MM.1S (cell line): ENCODE data around the gene KCNJ6.

Experiments used
- DNase-seq: peaks from one replicate; pipeline ENCODE4 v3.0.0-alpha.2; 2015
- H2AFZ ChIP-seq: fragments of 300-600 bp; sonication (generic); 2 replicates; pipeline ENCODE4 v1.6.0; 2016; ENCODE audit warnings: antibody characterized with exemption, low read length
- H3F3A ChIP-seq: fragments of 300-600 bp; sonication (generic); 2 replicates; pipeline ENCODE4 v1.6.1; 2016; ENCODE audit warnings: mild to moderate bottlenecking, antibody characterized with exemption, low read length, moderate library complexity, mixed read lengths; ENCODE audit not compliant: insufficient read depth
- H3K27ac ChIP-seq: fragments of 300-600 bp; sonication (generic); 2 replicates; pipeline ENCODE4 v1.5.1; 2016; ENCODE audit warnings: mild to moderate bottlenecking, low read length
- H3K27me3 ChIP-seq: fragments of 300-600 bp; sonication (generic); replicated peaks from 2 replicates; pipeline ENCODE4 v1.6.0; 2016; ENCODE audit warnings: low read length; ENCODE audit not compliant: insufficient read depth
- H3K36me3 ChIP-seq: fragments of 300-600 bp; sonication (generic); replicated peaks from 2 replicates; pipeline ENCODE4 v1.6.1; 2016; ENCODE audit warnings: mild to moderate bottlenecking, low read length, mixed read lengths; ENCODE audit not compliant: insufficient read depth
- H3K4me1 ChIP-seq: fragments of 300-600 bp; sonication (generic); 2 replicates; pipeline ENCODE4 v1.6.1; 2016; ENCODE audit warnings: low read length, mixed read lengths
- H3K4me2 ChIP-seq: fragments of 300-600 bp; sonication (generic); 2 replicates; pipeline ENCODE4 v1.6.0; 2016; ENCODE audit warnings: low read depth, low read length
- H3K4me3 ChIP-seq: fragments of 300-600 bp; sonication (generic); 2 replicates; pipeline ENCODE4 v1.5.1; 2016; ENCODE audit warnings: low read length, mixed read lengths
- H3K79me2 ChIP-seq: fragments of 300-600 bp; sonication (generic); 2 replicates; pipeline ENCODE4 v1.6.1; 2016; ENCODE audit warnings: mixed run types, low read length, mixed read lengths
- H3K9ac ChIP-seq: fragments of 300-600 bp; sonication (generic); 2 replicates; pipeline ENCODE4 v1.6.1; 2016; ENCODE audit warnings: low read length, mixed read lengths
- H3K9me2 ChIP-seq: fragments of 300-600 bp; sonication (generic); replicated peaks from 2 replicates; pipeline ENCODE4 v1.6.1; 2016; ENCODE audit warnings: mild to moderate bottlenecking, low read length, mixed read lengths; ENCODE audit not compliant: insufficient read depth
- H3K9me3 ChIP-seq: fragments of 300-600 bp; sonication (generic); replicated peaks from 2 replicates; pipeline ENCODE4 v1.6.1; 2016; ENCODE audit warnings: mild to moderate bottlenecking, low read length, mixed read lengths; ENCODE audit not compliant: insufficient read depth
- H4K20me1 ChIP-seq: fragments of 300-600 bp; sonication (generic); 2 replicates; pipeline ENCODE4 v1.6.1; 2016; ENCODE audit warnings: mild to moderate bottlenecking, low read length, moderate library complexity, mixed read lengths; ENCODE audit not compliant: insufficient read depth
- EZH2 ChIP-seq: fragments of 300-600 bp; sonication (generic); optimal IDR thresholded peaks from 2 replicates; pipeline ENCODE3; 2017; ENCODE audit warnings: low read depth, mild to moderate bottlenecking, antibody characterized with exemption, low read length, mixed read lengths
- EZH2phosphoT487 ChIP-seq: fragments of 300-600 bp; sonication (generic); IDR thresholded peaks from 2 replicates; pipeline ENCODE4 v1.6.1; 2018; ENCODE audit warnings: antibody characterized with exemption, low read length
- TF ChIP-seq, protein P1 (sequence below): fragments of 300-600 bp; sonication (generic); IDR thresholded peaks from 2 replicates; pipeline ENCODE4 v1.5.1; 2016; ENCODE audit warnings: antibody characterized with exemption, low read length, mixed read lengths

KCNJ6 gene

DNA sequence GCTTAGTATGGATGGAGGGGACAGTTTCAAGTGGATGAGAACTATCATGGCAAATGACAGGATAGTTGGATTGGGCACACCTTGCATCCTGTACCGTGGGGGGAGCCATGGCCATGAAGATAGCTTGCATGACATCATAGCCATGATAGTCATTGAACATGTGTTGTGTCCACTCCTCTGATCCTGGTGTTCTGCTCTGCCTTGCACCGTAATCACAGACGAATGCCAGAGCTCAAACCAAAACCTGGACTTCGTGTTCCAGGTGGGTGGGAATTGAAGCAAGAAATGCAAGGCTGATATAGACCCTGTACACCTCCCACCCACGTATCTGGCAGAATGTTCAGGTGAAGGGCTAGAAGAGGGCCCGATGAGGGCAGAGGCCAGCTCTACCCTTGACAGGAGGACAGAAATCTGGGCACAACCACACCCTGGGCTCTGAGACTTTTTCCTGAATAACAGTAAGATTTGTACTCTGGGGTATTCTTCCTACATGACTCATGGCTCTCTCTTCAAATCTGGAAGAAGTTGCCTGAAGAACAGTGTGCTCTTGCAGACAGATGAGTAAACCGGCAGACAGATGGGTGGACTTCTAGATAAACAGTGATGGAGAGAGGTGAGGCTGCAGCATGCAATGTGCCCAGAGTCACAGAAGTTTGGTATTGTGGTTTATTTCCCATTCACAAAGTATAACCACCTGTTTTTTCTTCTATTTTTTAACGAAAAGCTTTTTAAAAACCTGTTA lies 45.0 kb downstream of the KCNJ6 start:
- Histone ChIP-seq H3K36me3 (no peaks in the 10 kb centered on the region), H3K9me3 (no peaks in the 10 kb centered on the region), H3K79me2 (no peaks in the 10 kb centered on the region), H3K9me2 (no peaks in the 10 kb centered on the region), H3F3A (no peaks in the 10 kb centered on the region), H2AFZ (no peak overlapping the region), H3K4me3 (no peak overlapping the region), H3K4me1 (no peaks in the 10 kb centered on the region), H3K4me2 (no peak overlapping the region), H3K9ac (no peak overlapping the region), H4K20me1 (no peaks in the 10 kb centered on the region), H3K27ac (no peak overlapping the region), H3K27me3 (no peaks in the 10 kb centered on the region)
- no peak for DNase-seq
- TF ChIP-seq, protein P1, sequence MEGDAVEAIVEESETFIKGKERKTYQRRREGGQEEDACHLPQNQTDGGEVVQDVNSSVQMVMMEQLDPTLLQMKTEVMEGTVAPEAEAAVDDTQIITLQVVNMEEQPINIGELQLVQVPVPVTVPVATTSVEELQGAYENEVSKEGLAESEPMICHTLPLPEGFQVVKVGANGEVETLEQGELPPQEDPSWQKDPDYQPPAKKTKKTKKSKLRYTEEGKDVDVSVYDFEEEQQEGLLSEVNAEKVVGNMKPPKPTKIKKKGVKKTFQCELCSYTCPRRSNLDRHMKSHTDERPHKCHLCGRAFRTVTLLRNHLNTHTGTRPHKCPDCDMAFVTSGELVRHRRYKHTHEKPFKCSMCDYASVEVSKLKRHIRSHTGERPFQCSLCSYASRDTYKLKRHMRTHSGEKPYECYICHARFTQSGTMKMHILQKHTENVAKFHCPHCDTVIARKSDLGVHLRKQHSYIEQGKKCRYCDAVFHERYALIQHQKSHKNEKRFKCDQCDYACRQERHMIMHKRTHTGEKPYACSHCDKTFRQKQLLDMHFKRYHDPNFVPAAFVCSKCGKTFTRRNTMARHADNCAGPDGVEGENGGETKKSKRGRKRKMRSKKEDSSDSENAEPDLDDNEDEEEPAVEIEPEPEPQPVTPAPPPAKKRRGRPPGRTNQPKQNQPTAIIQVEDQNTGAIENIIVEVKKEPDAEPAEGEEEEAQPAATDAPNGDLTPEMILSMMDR = no peak
- TF ChIP-seq EZH2 (no peak), EZH2phosphoT487 (no peak)

DNA sequence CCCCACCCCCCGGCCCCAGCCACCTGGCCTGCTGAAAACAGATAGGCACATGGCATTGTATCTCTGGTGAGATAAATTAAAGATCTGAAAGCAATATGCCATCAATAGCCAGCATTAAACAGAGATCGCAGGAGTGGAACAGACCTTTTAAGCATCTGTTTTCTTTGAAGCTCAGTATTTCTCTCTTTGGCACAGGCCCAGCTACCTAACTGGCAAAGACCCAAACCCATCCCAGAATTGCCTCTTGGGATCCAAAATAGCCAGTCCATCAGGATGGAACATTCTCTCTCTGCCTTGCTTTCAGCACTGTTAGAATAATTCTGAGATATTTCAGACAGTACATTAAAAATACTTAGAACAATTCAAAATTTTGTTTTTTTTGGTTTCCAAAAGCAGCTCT lies 46.0 kb downstream of the KCNJ6 start:
- H3K36me3 ChIP-seq = no peaks in the 10 kb centered on the region
- no peaks in the 10 kb centered on the region for H3F3A ChIP-seq
- H3K4me2 ChIP-seq = no peak overlapping the region
- no peaks in the 10 kb centered on the region for H3K27me3 ChIP-seq
- TF ChIP-seq EZH2 = no peak
- no peak for TF ChIP-seq EZH2phosphoT487
- TF ChIP-seq, protein P1 = no peak
- H3K27ac ChIP-seq = no peak overlapping the region
- no peaks in the 10 kb centered on the region for H3K4me1 ChIP-seq
- no peak overlapping the region for H3K4me3 ChIP-seq
- no peaks in the 10 kb centered on the region for H3K9me3 ChIP-seq
- no peak overlapping the region for H3K9ac ChIP-seq
- no peak for DNase-seq
- H4K20me1 ChIP-seq = no peaks in the 10 kb centered on the region
- no peaks in the 10 kb centered on the region for H3K9me2 ChIP-seq
- no peaks in the 10 kb centered on the region for H3K79me2 ChIP-seq
- no peak overlapping the region for H2AFZ ChIP-seq

- DNase-seq = no peak
- no peaks in the 10 kb centered on the region for H3K36me3 ChIP-seq
- H3K27me3 ChIP-seq = no peaks in the 10 kb centered on the region
- H3K4me2 ChIP-seq = no peak overlapping the region
- no peaks in the 10 kb centered on the region for H3K4me1 ChIP-seq
- no peaks in the 10 kb centered on the region for H4K20me1 ChIP-seq
- H3K9me2 ChIP-seq = no peaks in the 10 kb centered on the region
- no peak overlapping the region for H3K9ac ChIP-seq
- H3F3A ChIP-seq = no peaks in the 10 kb centered on the region
- no peak overlapping the region for H3K4me3 ChIP-seq
- no peaks in the 10 kb centered on the region for H3K79me2 ChIP-seq
- no peaks in the 10 kb centered on the region for H3K9me3 ChIP-seq
- TF ChIP-seq, protein P1 = no peak
- TF ChIP-seq EZH2phosphoT487 (no peak), EZH2 (no peak)
- no peak overlapping the region for H3K27ac ChIP-seq
- H2AFZ ChIP-seq = no peak overlapping the region
These were observed 46.6 kb downstream of the KCNJ6 start for GRCh38 chr21:37869661-37870060.
